NCI-H2029 (cell line): ENCODE results near the gene GTF2F2.
"Not testable (repeated sequence)": the region's sequence is repeated elsewhere in the genome, so short reads cannot be mapped to it uniquely, and the experiment has no call there.

Experiments
- DNase-seq: peaks from one replicate; lab custom pipeline; 2025; lab: John Stamatoyannopoulos, UW

The GTF2F2 gene

DNA sequence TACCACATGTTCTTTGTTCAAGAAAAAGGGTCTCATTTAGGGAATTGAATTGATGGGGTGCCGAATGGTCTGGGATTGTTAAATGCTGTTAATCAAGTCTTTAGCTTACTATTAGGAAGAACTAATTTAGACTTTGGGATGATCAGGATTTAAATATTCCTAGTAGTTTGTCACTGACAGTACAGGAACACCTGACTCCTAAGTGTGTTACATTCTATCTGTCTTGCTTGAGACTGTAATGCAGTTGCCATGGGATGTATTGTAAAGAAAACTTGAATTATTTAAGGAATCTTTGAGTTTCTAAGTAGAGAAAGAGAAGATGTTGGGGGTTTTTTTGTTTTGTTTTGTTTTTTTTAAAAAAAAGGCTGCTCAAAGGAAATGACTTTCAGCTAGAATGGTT lies 98.4 kb downstream of the GTF2F2 start:
- DNase-seq: no peak

DNA sequence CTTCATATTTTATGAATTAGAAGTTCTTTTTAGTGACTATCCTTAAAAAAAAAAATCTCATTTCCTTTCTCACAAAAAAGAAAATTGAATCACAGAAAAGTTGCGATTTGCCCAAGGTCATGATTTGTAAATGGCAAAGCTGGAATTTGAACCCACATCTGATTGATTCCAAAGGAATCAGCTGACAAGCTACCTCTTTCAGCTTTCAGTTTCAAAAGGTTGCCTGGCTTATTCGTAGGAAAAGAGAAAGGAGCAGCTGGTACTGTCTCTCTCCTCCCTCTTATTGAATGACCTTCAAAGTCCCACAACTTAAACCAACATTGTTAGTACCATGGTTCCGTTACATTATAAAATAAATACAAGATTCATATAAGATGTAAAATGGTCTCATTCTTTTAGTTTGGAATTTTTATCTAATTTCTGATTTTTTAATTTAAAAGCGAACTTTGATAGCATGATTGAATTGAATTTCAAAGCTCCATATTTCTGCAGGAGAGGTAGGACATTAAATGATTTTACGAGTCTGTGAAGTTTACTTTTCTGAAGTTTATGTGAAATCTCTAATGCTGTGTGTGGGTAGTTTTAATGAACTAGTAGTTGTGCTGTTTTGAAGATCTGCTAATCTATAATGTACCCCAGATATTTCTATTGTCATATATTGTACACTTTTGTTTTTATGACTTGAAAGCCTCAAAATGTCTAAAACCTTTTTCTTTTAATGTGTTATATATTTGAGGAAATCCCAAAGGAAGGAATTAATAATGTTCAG lies 99.0 kb downstream of the GTF2F2 start:
- DNase-seq: no peak

DNA sequence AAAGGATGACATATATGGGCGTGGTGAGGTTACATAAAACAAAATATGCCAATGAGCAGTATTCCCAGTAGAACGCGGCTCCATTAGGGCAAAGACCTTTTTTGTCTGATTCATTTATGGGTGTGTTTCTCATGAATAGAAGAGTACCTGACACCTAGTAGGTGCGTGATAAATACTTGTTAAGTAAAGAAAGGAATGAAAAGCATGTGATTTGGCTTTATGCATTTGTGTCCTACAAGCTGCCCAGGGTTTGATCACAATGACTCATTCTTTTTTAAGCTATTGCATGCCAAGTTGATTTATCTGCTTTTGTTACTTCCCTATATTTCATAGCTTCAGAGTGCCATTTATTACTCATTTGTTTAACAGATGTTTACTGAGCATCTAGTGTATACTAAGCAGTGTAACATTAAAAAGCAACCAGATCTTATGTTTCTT lies 99.6 kb downstream of the GTF2F2 start:
- no peak for DNase-seq

DNA sequence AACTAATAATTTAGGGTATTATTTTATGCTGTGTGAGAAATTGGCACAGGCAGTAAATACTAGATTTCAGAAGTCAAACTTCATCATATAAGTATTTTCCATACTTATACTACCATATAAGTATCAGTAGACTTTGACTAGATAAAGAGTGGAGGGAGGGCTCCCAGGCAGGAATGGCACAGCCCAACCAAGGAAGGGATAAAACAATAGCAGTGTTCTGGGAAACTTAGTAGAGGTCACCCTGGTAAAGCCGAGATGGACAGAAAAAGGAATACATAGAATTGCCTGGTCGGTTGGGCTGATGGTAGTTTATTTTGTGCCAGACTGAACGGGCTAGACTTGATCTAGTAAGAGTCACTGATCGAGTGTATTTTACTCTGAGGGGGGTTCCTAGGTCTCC lies 100.1 kb downstream of the GTF2F2 start:
- DNase-seq: no peak

DNA sequence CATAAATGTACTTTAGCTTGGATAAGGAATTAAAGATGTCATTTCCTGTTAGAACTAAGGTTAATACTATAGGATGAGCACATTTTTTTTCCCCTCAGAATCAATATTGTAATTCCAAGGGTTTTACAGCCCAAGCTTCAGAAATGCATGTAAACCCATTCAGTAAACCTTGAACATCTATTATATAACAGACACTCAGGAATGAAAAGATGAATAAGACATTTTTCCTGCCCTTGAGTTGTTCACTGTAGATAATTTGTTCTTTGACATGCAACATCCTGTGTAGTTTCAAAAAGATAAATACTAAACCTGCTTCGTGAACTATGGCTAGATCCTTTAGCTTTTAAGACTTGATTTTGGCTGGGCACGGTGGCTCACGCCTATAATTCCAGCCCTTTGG lies 102.2 kb downstream of the GTF2F2 start:
- no peak for DNase-seq

DNA sequence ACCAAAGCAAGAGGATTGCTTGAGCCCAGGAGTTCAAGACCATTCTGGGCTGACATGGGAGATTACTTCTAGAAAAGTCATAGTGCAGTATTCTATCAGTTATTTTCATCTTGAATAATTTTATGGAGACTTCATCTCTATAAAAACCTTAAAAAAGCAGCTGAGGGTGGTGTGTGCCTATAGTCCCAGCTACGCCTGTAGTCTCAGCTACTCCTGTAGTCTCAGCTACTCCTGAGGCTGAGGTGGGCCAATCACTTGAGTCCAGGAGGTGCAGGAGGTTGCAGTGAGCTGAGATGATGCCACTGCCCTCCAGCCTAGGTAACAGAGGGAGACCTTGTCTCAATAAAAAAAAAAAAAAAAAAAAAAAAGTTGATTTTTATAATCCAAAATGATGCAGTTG lies 102.6 kb downstream of the GTF2F2 start:
- DNase-seq: no peak

DNA sequence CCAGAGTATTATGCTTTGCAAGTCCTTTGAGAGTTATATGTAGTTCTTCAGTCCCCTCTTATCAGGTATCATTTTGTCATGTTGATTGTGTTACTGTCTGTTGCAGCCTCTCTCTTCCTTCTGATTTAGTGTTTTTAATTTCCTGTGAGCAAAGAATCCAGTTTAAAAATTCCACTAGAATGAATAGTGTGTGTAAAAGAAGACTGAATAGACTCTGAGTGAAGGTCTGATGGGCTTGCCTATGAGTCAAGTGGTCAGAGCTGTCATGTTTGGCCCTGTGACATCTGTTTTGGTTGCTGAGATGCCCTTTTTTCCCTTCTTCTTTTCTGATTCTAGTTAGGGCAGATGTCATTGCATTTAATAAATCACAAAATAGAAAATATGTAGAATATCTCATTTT lies 103.9 kb downstream of the GTF2F2 start:
- DNase-seq: no peak

DNA sequence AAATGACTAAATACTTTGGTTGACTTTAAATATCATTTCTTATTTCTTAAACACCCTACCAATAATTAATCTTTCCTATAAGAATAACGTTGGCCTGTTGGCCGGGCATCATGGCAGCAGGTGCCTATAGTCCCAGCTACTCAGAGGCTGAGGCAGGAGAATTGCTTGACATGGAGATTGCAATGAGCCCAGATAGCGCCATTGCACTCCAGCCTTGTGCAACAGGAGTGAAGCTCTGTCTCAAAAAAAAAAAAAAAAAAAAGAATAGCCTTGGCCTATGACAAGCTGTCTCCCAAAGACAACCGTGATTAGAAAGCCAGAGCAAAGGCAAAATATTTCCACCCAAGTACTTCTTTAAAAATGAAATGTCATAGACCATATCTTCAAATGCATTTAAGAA lies 105.1 kb downstream of the GTF2F2 start:
- DNase-seq: no peak

DNA sequence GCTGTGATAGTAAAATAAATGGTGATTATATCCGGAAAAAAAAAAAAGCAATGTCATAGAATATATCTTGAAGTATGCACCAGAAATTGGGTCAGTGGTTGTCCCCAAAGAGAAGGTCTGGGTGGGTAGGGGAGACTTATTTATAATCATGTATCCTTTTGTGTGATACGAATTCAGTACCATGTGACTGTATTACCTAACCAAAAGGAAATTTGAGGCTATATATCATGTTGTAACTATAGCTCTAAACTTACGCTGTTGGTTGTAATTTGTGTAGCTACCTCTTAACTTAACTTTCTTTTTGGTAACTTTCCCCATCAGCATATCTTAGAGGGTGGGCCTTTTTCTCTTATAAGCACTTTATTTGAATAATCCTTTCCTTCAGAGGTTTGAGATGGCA lies 105.7 kb downstream of the GTF2F2 start:
- DNase-seq: no peak

DNA sequence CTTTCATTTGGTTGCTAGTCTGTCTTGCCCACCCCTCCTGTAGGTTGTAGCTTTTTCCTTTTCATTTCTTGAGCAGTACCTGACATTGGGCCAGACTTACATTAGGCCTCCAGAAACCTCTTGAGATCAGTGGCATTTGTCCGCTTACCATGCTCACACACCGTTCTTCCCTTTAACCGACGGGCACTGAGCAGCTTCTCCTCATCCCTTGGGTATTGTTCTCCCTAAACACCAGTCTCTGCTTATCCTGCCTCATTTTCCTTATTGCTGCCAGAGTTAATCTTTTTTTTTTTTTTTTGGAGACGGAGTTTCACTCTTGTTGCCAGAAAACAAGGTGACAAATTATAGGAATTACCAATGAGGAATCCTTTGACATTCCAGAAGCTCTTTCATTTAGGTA lies 107.7 kb downstream of the GTF2F2 start:
- no peak for DNase-seq

DNA sequence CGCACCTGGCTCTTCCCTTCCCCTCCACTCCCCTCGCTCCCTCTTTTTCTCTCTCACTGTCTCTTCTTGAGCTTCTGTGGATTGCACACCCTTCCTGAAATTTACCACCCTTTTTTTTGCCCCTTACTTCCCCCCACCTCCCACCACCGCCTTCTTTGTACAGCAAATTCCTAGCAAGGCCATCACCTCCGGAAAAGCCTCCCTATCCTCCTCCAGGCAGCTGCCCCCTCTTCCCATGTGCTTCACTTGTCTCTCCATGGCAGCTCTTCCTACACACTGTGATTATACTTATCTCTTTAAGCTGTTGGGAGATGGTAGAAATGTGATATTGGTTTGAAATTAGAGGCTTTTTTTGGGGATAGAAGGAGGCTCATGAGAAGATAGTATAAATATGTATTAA lies 108.9 kb downstream of the GTF2F2 start:
- DNase-seq: no peak

DNA sequence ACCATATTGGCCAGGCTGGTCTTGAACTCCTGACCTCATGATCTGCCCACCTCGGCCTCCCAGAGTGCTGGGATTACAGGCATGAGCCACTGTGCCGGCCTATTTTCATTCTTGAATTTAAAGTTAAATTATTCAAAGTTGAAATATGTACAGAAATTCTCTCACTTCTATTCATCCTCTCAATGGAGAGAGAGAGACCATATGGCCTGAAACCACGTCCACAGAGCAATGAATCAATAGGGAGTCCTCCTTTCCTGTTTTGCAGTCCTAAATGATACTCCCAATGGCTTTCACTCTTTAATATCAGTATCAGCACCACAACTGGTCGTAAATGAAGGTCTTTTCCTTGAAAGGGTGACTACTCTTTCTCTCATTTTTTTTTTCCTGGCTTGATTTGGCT lies 111.0 kb downstream of the GTF2F2 start:
- no peak for DNase-seq

DNA sequence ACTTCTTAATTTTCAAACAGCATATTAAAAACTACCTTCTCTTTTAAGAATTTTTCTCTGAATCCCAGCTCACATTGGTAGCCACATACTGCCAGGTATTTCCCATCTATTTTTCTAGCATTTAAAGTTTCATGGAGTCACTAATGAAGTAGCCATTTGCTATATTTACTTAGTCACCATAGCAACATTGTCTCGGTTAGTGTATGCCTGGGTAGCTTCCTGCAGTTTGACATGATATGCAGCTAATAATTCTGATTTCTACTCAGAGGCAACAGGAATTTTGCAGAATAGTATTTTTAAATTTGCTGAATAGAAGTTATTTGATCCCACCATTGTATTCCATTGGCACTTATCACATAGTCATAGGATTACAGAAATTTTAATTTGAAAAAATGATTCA lies 111.4 kb downstream of the GTF2F2 start:
- no peak for DNase-seq

DNA sequence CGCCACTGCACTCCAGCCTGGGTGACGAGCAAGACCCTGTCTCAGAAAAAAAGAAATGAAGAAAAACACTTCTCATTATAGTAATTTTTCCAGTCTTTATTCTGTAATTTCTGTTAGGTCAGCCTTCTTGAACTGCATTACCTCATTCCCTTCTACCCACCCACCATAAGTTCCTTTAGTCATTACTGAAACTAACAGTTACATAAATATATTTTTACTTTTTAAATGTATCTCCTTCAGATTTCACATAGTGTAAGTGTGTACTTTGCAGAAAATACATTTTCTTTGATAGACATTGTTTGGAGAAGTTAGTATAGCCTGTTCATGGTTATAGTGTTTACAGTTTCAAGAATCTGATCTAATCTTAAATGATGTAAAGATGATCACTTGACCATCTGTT lies 112.3 kb downstream of the GTF2F2 start:
- DNase-seq: no peak

DNA sequence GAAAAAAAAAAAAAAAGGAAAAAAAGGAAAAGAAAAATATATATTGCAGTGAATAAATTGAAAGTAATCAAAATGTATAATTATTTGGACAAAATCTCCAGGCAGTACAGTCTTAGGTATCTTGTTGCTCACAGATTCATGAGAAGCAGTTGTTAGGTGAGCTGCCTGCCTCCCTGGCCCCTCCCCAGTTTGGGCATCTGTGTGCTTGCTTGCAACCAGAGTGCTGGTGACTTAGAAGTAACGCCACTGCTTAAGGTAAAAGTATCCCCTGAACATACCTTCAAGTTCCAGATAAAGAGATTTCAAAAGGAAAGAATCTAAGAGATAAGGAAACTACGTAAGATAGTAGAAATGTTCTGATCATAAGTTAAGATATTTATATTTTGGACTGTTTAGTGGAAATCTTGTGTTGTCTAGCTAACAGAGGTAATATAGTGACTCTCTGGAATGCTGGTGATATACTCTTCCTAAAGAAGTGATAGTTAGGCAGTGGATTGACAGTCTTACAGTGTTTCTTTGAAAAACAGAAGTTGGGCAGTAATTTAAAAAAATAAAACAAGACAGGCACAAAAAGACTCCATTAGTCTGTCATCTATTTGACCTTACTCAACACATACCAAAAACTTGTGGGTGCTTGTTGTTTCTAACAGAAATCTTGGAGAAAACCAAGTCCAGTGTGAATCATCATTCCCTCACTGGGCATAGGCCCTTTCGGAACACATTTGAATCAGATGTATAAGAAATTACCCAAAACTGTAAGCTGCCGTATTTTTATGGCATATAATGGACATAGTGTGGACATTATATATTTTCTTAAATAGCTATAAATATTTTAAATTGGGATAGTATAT lies 118.9 kb downstream of the GTF2F2 start:
- no peak for DNase-seq

DNA sequence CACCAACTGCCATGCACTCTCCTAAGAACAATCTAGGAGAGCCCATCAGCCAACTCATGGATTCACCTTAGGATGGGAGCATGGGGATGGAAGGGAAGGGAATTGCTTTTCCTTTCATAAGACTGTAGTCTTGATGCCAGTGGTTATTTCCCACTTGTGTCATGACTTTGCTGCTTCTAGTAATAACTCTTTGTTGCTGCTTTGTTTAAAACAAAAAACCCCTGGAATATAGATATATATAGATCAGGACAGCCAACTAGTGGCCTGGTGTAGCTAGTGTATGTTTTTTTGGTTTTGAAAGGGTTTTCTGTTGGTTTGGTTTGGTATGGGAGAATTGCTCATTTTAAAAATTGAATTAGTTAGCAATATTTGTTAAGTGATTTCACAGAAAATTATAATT lies 119.8 kb downstream of the GTF2F2 start:
- DNase-seq: no peak

DNA sequence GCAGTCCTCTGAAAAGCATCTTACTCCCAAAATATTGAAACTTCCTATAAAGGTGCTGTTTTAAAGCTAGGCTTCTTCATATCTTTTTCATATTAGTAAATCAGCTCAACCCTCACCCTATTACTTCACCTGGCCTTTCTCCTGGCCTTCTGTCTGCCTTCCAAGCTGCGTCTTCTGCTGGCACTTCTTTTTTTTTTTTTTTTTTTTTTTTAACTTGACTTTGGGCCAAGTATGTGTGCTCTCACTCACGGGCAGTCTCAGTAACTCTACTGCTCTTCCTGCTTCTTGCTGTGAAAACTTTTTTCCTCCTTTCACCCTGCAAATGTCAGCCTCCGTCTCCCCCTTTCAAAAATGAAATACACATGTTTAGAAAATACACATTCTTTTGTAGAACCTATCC lies 121.8 kb downstream of the GTF2F2 start:
- no peak for DNase-seq

DNA sequence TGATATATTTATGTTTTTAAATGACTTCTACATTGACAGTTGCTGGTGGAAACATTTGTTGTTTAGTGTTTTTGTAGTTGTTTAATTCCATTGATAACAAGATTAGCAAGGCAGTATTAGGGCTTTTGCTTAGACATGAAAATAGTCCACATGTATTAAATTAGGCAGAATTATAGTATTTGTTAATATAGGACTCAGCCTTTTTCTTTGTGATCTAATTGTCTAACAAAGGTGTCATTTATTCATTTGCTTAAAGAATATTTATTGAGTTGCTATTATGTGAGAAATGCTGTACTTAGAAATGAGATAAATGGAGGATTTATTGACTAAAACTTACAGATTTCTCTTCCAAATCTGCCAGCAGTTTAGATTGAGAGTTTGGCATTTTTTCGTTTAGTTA lies 122.2 kb downstream of the GTF2F2 start:
- DNase-seq: no peak

DNA sequence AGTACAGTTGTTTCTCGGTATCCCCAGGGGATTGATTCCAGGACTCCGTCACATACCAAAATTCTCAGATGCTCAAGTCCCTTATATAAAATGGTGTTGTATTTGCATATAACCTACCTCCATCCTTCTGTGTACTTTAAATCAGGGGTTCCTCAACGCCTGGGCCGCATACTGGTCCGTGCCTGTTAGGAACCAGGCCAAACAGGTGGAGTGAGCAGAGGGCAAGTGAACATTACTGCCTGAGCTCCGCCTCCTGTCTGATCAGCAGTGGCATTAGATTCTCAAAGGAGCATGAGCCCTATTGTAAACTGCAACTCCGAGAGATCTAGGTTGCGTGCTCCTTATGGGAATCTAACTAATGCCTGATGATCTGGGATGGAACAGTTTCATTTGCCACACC lies 122.8 kb downstream of the GTF2F2 start:
- no peak for DNase-seq

DNA sequence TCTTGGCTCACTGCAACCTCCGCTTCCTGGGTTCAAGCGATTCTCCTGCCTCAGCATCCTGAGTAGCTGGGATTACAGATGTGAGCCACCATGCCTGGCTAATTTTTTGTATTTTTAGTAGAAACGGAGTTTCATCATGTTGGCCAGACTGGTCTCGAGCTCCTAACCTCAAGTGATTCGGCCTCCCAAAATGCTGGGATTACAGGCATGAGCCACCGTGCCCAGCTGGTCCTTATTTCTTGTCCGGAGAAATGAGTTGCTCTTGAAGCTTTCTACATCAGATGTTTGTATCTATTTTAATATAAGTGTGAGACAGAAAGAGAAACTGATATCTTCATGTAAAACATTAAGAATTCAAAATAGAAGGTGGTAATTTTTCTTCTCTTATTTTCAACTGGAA lies 124.4 kb downstream of the GTF2F2 start:
- not testable (repeated sequence) for DNase-seq

DNA sequence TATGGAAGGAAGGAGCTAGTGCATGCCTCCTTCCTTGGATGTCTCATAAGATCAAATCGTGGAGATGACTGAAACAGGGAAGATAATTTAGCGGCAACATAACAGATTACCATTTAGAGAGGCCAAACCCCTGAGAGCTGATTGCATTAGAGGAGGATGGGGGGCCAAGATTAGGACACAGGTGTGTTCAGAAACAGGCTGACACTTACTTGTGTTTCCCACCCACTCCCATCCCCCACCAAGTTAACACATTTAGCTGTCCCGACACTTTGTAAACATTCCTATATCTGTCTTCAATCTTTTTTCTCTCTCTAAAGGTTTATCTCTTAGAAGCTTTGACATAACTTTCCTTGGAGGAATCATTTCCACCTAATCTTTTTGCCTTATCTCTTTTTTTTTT lies 129.4 kb downstream of the GTF2F2 start:
- no peak for DNase-seq

DNA sequence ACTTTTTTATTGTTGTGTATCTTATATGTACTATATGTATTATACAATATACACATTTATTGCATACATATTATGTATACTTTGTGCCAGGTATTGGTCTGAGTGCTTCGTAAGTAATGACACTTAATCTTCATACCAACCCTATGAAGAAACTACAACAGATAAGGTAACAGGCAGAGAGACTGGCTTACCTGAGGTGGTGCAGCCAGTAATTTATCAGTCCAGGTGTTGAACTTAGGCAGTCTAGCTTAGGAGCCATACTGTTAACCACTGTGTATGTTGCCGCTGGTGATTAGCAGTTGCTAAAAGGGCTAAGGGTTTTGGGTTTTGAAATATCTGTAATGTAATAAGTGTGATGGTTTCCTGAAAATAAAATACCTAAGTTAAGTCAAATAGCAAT lies 134.1 kb downstream of the GTF2F2 start:
- no peak for DNase-seq

DNA sequence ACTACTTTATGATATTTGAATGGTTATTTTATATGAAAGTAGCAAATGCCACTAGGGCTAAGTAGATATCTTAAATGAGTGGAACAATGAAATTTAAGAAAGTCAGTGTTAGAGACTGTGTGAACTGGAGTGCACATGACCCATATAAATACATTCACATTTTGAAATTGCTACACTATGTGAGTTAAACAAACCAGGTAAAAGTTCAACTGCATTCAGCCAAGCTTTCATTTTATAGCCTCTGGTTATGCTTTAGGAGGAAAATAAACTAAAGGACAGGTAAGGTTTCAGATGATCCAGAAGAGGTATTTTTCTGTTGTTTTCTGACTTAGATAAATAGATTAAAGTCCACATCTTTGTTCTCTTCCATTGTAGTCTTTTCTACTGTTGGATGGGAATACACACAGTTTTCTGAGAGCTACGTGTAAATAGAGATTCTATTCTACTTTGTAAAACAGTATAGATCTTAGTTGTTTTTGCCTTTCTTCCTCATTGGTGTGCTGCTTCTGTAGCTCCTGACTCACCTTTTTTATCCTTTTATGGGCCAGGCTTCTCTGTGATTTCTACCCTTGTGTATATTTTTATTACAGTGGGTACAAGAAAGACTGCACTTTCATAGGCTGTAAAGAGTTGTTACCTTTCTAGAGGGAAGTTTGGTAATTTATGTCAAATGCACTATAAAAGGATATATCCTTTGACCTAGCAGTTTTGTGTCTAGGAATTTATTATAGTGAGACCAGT lies 135.1 kb downstream of the GTF2F2 start:
- no peak for DNase-seq
